ENCODE data around the gene CD19. TPM values are rescaled to one million over a fixed set of nuclear protein-coding genes. Genes with fewer than 3 reads are reported as not detected.

Gene CD19
- total RNA-seq, 2 donors from 2014 or later: 0.46 to 0.51 TPM

- Histone ChIP-seq H3K27me3 (replicated peaks; ENCODE audit: insufficient read depth) (no peaks in the 10 kb centered on the region), H3K4me1 (replicated peaks) (no peaks in the 10 kb centered on the region), H3K36me3 (no peaks in the 10 kb centered on the region), H3K9me3 (no peaks in the 10 kb centered on the region), H3K27ac (no peak overlapping the region), H3K4me3 (no peak overlapping the region)
- intact Hi-C loops (cut with DNase I): no loop called here
- DNase-seq (ENCODE audit: low spot score): no peak
- TF ChIP-seq POLR2A (IDR thresholded peaks at IDR 0.05): no peak
- no peak for TF ChIP-seq POLR2AphosphoS5 (IDR thresholded peaks at IDR 0.05)
- TF ChIP-seq CTCF (IDR thresholded peaks at IDR 0.05): no peak
Measured at GRCh38 chr16:28943281-28943680, 11.5 kb downstream of the CD19 start.

GRCh38 chr16:28946681-28947080 lies 14.9 kb downstream of the CD19 start:
- intact Hi-C loops (cut with DNase I): loop anchor here (5.0 kb wide), 2 partner anchors 84 to 124 kb away; partner anchors contain the start of genes ATXN2L and SH2B1

GRCh38 chr16:28950648-28951409 lies 19.1 kb downstream of the CD19 start, which contains the start of gene NFATC2IP:
TSS of gene NFATC2IP (plus strand) at chr16:28950937. CDS start at chr16:28951012, 75 bp downstream.
- Histone ChIP-seq H3K27me3 (replicated peaks; ENCODE audit: insufficient read depth) (no peaks in the 10 kb centered on the region), H3K9me3 (no peaks in the 10 kb centered on the region), H3K36me3 (no peaks in the 10 kb centered on the region), H3K4me3 (peak within 1 kb of the TSS; percentile 73 to 97), H3K27ac (peak within 1 kb of the TSS; percentile 62 to 76), H3K4me1 (replicated peaks) (no peaks in the 10 kb centered on the region)
- TF ChIP-seq CTCF (IDR thresholded peaks at IDR 0.05) (peak in 1 of 4 experiments; percentile 2), POLR2A (IDR thresholded peaks at IDR 0.05) (peak; percentile 73), POLR2AphosphoS5 (IDR thresholded peaks at IDR 0.05) (peak; percentile 99)
- intact Hi-C loops (cut with DNase I): no loop called here
- peak; percentile 100 for DNase-seq (ENCODE audit: low spot score)
- 1% methylated on average over 78 of the region's 79 CpGs for WGBS

More at GRCh38 chr16:28946681-28947080, 14.9 kb downstream of the CD19 start:
- Histone ChIP-seq H3K4me1 (replicated peaks) (no peaks in the 10 kb centered on the region), H3K9me3 (no peaks in the 10 kb centered on the region), H3K27me3 (replicated peaks; ENCODE audit: insufficient read depth) (no peaks in the 10 kb centered on the region), H3K27ac (no peak overlapping the region), H3K36me3 (no peaks in the 10 kb centered on the region), H3K4me3 (no peak overlapping the region)
- TF ChIP-seq POLR2A (IDR thresholded peaks at IDR 0.05) (no peak), CTCF (IDR thresholded peaks at IDR 0.05) (no peak), POLR2AphosphoS5 (IDR thresholded peaks at IDR 0.05) (no peak)
- DNase-seq (ENCODE audit: low spot score): no peak
- WGBS: 81% methylated on average over 4 of the region's 4 CpGs

- TF ChIP-seq POLR2A (IDR thresholded peaks at IDR 0.05): no peak
- TF ChIP-seq POLR2AphosphoS5 (IDR thresholded peaks at IDR 0.05): no peak
- no peak for TF ChIP-seq CTCF (IDR thresholded peaks at IDR 0.05)
- no peaks in the 10 kb centered on the region for H3K9me3 ChIP-seq
- WGBS: 2% methylated on average over 17 of the region's 17 CpGs
- H3K36me3 ChIP-seq: peaks cover 0 to under 1% of the 10 kb centered on the region in 2 donors
- no peaks in the 10 kb centered on the region for H3K27me3 ChIP-seq (replicated peaks; ENCODE audit: insufficient read depth)
- intact Hi-C loops (cut with DNase I): no loop called here
- H3K27ac ChIP-seq: peak overlapping the region; percentile 62 to 76
- DNase-seq (ENCODE audit: low spot score): no peak
- H3K4me1 ChIP-seq (replicated peaks): no peaks in the 10 kb centered on the region
- H3K4me3 ChIP-seq: peak overlapping the region; percentile 73 to 97
Measured at GRCh38 chr16:28951410-28951943, 19.7 kb downstream of the CD19 start.
